SIG-M5 treated with dmso at 0.1 percent for 504 hours (cell line): ENCODE results near the gene IPO5.
"Not testable (repeated sequence)": the region's sequence is repeated elsewhere in the genome, so short reads cannot be mapped to it uniquely, and the experiment has no call there.

Experiments
- DNase-seq: peaks from one replicate; lab custom pipeline; 2025; ENCODE audit not compliant: unreplicated experiment; lab: John Stamatoyannopoulos, UW

The IPO5 gene

DNA sequence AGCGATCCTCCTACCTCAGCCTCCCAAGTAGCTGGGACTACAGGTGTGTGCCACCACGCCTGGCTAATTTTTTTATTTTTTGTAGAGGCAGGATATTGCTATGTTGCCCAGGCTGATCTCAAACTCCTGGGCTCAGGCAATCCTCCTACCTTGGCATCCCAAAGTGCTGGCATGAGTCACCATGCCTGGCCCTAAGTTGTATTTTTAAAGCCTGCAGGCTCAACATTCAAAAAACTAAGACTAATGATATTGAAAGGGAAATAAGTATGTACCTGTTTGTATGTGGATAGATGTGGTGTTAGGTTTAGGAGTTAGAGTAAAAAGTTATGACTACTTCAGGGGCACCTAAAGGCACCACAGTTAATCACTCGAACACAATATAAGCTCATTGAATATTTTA lies 5.4 kb upstream of the IPO5 start:
- no peak for DNase-seq

GRCh38 chr13:97949316-97949715 lies 4.2 kb upstream of the IPO5 start:
- DNase-seq, result not testable (repeated sequence)

DNA sequence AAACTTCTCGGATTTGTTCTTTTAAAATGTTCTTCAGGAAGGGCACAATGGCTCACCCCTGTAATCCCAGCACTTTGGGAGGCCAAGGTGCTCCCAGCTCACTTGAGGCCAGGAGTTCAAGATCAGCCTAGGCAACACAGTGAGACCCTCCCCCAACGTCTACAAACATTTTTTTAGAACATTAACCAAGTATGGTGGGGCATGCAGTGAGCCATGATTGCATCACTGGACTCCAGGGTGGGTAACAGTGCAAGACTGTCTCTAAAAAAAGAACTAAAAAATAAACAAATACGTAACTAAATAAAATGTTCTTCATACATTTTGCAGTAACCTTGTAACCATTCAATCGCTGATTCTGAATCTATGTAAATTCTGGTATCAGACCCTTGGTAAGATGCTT lies 2.1 kb upstream of the IPO5 start:
- DNase-seq, result no peak

GRCh38 chr13:97952831-97953230 lies 644 bp upstream of the IPO5 start:
- DNase-seq, result not testable (repeated sequence)

DNA sequence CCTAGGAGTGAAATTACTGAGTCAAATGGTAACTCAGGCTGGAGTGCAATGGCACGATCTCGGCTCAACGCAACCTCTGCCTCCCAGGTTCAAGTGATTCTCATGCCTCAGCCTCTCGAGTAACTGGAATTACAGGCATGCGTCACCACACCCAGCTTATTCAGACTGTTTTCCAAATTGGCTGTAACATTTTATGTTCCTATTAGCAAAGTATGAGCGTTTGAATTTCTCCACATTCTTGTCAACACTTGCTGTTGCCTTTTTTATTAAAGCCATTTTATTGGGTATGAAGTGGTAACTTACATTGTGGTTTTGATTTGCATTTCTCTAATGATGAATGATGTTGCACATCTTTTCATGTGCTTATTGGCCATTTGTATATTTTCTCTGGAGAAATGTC lies 7.9 kb downstream of the IPO5 start:
- DNase-seq, result no peak

GRCh38 chr13:97962887-97963286 lies 9.4 kb downstream of the IPO5 start:
- DNase-seq, result no peak

DNA sequence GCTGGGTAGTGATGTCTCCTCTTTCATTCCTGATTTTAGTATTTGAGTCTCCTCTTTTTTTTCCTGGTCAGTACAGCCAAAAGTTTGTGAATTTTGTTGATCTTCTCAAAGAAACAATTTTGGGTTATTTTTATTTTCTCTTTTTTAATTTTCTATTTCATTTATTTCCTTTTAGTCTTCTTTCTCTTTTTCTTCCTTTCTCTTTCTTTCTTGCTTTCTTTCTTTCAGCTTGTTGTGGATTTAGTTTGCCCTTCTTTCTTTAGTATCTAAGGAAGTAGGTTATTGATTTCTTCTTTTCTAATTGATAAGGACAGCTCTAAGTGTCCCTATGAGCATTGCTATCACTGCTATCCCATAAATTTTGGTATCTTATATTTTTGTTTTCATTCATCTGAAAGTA lies 13.8 kb downstream of the IPO5 start:
- no peak for DNase-seq

DNA sequence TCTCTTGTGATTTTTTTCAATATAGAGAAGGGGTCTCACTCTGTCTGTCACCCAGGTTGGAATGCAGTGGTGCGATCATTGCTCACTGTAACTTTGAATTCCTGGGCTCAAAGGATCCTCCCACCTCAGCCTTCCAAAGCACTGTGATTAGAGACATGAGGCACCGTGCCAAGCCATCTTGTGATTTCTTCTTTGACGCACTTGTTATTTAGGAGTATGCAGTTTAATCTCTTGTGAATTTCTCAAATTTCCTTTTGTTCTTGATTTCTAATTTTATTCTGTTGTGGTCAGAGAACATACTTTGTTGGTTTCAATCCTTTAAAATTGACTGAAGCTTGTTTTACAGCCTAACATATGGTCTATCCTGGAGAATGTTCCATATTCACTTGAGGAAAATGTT lies 14.5 kb downstream of the IPO5 start:
- no peak for DNase-seq

- DNase-seq, result no peak
Measured at GRCh38 chr13:97971519-97971918, 18.0 kb downstream of the IPO5 start.

DNA sequence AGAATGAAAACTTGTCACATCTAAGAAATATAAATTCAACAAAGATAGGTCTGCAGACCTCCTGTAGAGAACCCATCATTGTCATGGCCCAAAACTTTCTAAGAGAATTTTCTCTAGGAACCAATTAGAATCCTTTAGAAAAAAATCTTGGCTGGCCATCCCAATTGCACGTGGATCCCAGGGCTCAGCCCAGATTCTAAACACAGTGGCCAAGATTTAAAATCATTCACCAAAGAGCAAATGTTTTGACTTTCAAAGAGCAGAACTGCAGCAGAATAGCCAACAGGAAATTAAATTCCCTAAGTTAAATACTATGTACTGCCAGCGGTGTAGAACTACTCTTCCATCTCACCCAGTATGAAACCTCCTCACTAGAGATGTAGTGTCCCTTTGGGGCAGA lies 21.3 kb downstream of the IPO5 start:
- DNase-seq, result no peak

- DNase-seq, result no peak
Measured at GRCh38 chr13:97975280-97975847, 21.9 kb downstream of the IPO5 start.

DNA sequence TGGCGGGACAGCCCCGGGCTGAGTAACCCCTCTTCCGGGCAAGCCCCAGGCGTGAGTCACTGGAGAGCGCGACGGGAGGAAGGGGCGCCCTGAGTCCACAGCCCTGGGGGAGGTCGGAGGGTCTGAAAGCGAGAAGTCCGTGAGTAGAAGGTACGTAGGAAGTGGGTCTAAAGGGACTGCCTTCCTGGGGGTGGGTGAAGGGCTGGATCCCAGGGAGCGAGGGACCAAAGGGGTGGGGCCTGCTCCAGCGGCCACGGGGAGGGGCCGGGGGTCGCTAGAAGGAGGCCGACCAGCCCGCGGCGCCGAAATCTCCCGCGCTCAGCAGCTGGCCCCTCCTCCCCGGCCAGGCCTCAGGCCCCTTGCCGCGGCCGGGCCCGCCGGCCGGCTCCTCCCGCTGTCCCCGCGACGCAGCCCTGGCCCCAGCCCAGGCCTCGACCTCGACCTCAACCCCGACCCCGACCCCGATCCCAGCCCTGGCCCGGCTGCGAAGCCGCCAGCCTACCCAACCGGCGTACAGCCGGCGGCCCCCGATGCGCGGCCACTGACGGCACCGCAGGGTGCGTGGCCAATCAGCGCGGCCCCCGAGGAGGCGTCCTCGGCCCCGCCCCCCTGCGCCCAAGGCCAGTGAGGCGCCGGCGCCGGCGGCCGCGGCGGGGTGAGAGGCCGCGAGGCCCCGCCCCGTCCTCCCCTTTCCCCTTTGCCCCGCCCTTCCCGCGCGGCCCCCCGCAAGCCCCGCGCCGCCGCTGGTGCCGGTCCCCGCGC lies 22.6 kb downstream of the IPO5 start:
- DNase-seq, result peak; percentile 86

DNA sequence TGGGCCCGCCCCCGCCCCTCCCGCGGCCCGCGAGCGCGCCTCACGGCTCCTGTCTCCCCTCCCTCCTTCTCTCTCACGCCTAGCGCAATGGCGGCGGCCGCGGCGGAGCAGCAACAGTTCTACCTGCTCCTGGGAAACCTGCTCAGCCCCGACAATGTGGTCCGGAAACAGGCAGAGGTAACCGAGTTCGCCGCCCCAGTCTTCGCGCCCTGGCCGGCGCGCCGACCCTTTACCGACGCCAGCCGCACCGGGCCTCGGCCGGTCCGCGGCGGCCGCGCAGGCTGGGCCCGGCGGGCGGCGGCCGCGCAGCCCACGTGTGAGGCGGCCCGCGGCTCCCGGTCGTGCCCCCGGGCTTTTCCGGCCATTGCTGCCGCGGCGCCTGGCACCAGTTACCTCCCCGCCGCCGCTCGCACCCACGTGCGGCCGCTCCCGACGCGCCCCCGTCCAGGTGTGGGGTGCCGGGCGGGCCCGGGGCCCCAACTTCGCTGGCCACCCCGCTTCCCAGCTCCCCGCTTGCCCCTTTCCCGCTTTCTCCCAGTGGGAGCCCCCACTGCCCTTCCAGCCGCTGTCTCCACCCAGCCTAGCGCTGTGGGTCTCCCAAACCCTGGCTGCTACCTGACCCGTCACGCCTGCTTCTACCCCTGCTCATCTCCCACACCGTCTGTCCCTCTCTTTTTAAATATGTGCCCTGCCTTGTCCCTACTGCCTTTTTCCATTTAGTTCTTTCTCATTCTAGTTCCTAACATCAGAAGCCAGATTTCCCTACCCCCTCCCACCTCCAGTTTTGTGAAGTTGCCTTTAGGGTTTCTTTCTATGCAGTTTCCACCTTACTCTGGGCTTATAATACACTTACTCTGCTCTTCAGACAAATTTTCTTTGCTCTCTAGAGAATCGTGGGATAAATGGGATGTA lies 23.4 kb downstream of the IPO5 start:
- peak; percentile 29 for DNase-seq

GRCh38 chr13:97977982-97978381 lies 24.5 kb downstream of the IPO5 start:
- no peak for DNase-seq

- DNase-seq, result no peak
Measured at GRCh38 chr13:97978651-97979050, 25.2 kb downstream of the IPO5 start.

- DNase-seq, result no peak
Measured at GRCh38 chr13:97979051-97979450, 25.6 kb downstream of the IPO5 start.

- no peak for DNase-seq
Measured at GRCh38 chr13:97979556-97979955, 26.1 kb downstream of the IPO5 start.

- no peak for DNase-seq
Measured at GRCh38 chr13:97982286-97982685, 28.8 kb downstream of the IPO5 start.

GRCh38 chr13:97986835-97987234 lies 33.4 kb downstream of the IPO5 start:
- peak; percentile 78 for DNase-seq

DNA sequence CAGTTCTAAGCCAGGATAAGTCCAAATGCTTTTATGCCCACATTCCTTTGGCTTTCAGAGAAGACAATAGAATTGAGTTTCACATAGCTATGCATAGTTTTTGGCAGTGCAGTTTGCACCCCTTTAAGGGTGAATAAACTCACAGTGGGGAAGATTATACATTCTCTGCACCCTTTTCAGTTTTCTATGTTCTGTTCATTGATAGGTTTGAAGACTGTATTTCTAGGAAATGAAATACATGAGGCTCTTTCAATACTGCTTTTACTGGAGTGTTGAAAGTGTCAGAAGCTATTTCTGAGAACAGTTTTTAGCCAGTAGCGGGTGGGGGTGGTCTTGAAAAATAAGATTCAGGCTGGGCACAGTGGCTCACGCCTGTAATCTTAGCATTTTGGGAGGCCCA lies 46.2 kb downstream of the IPO5 start:
- no peak for DNase-seq

DNA sequence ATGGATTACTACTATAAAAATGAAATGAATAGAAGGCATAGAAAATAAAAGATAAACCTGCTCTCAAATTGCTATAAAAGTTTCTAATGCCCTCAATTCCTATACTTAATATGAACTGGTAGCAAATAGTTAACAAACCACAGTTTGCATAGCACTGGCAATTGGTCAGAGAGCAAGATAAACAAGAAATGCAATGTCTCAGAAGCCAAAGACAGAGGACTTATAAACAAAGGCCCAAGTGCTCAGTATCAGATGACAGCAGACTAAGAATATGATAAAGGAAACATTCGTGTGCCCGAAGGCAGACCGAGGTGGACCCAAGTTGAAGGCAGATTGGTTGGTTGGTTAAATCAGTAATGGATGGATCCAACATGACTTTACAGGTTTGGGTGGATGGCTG lies 50.6 kb downstream of the IPO5 start:
- DNase-seq, result no peak

- not testable (repeated sequence) for DNase-seq
Measured at GRCh38 chr13:98004997-98005396, 51.5 kb downstream of the IPO5 start.
